ENCODE results near the gene PPP6R2.

The PPP6R2 gene

GRCh38 chr22:50474710-50475651 is 131.9 kb downstream of the PPP6R2 start, which contains the start of gene SBF1:
SBF1 (minus strand) TSS chr22:50475035; CDS start chr22:50474840, 195 bp downstream.
- no peak for TF ChIP-seq CTCF (IDR thresholded peaks at IDR 0.05; ENCODE audit: insufficient read depth, low read depth, low read length, missing control alignments)
- DNase-seq (ENCODE audit: low read depth): peak; percentile 94
- peak within 1 kb of the TSS; percentile 71 for H3K4me3 ChIP-seq (ENCODE audit: low read depth, low read length)

- no peak for TF ChIP-seq CTCF (IDR thresholded peaks at IDR 0.05; ENCODE audit: insufficient read depth, low read depth, low read length, missing control alignments)
These were observed 132.5 kb downstream of the PPP6R2 start for GRCh38 chr22:50475652-50476002.

GRCh38 chr22:50476868-50477267 is 133.7 kb downstream of the PPP6R2 start:
- TF ChIP-seq CTCF (IDR thresholded peaks at IDR 0.05; ENCODE audit: insufficient read depth, low read depth, low read length, missing control alignments): no peak
- DNase-seq (ENCODE audit: low read depth): no peak
- H3K4me3 ChIP-seq (ENCODE audit: low read depth, low read length): no peak overlapping the region

More at GRCh38 chr22:50475652-50476002, 132.5 kb downstream of the PPP6R2 start:
- DNase-seq (ENCODE audit: low read depth): no peak
- H3K4me3 ChIP-seq (ENCODE audit: low read depth, low read length): no peak overlapping the region

DNA sequence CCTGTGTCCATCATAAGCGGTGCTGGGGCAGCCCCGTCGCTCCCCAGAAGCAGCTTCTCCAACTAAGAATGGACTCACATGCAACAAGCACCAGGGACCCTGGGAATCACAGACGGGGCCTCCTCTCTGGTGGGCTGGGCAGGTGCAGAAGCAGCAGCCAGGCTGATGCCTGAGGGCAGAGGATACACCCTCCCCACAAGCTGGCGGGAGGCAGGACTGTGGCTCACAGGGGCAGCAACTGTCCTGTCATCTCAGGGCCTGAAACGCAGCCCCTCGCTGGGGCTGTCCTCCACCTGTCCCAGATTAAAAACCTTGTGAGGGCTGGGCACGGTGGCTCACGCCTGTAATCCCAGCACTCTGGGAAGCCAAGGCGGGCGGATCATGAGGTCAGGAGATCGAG is 134.8 kb downstream of the PPP6R2 start:
- DNase-seq (ENCODE audit: low read depth): no peak
- TF ChIP-seq CTCF (IDR thresholded peaks at IDR 0.05; ENCODE audit: insufficient read depth, low read depth, low read length, missing control alignments): no peak
- H3K4me3 ChIP-seq (ENCODE audit: low read depth, low read length): no peak overlapping the region

DNA sequence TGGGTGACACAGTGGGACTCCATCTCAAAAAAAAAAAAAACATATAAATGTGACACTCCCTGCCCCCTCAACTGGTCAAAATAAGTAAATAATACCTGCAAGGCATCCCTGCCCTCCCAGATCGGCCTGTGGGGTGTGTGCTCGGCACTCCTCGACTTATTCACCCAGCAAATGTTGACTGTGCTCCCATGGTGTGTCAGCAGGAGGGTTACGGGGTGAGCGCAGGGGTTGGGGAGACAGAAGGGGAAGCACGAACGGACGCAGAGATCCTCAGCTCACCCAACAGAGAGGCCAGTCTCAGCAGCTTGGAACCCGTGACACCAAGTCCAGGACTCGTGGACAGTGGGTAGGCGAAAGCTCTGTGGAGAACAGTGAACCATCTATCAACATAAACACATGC is 136.6 kb downstream of the PPP6R2 start:
- no peak overlapping the region for H3K4me3 ChIP-seq (ENCODE audit: low read depth, low read length)
- no peak for DNase-seq (ENCODE audit: low read depth)
- no peak for TF ChIP-seq CTCF (IDR thresholded peaks at IDR 0.05; ENCODE audit: insufficient read depth, low read depth, low read length, missing control alignments)

DNA sequence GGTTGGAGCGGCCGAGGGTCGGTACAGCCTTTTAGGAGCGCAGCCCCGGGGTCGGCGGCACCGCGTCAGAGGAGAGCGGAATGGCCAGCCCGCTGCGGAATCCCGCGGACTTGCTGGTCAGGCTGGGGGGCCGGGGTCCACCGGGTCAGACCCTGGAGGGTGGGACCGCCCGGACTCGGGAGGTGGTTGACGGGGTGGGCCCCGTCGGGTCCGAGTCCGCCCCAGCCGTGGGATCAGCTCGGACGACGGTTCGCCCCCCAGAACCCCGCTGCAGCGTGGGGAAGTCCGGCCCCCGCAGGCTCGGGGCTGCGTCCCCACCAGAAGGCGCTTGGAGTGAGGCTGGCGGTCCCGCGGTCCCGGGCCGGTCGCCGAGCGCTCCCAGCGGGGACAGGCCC is 137.9 kb downstream of the PPP6R2 start:
- TF ChIP-seq CTCF (IDR thresholded peaks at IDR 0.05; ENCODE audit: insufficient read depth, low read depth, low read length, missing control alignments): no peak
- H3K4me3 ChIP-seq (ENCODE audit: low read depth, low read length): peak overlapping the region; percentile 26; the same call in 1 of the 2 replicates
- no peak for DNase-seq (ENCODE audit: low read depth)
